Measurements from ENCODE around the gene MYL1. TPM values are rescaled to one million over a fixed set of nuclear protein-coding genes. Genes with fewer than 3 reads are reported as not detected.

The MYL1 gene
- total and polyA plus RNA-seq, 2 experiments from 2014 or later: not detected

DNA sequence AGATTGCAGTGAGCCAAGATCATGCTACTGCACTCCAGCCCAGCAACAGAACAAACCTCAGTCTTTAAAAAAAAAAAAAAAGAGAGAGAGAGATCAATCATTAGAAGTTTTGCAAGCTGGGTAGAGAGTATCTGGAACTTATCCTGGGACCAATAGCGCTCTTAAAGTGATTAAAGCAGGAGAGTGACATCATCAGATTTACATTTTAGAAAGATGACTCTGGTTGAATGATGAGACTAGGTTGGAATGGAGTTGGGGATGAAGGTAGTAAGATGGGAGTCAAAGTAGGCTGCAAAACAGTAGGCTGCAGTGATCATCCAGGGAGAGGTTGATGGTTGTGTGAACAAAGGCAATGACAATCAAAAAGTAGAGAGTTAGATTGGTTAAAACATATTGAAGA, 37.8 kb downstream of the MYL1 start:
- H3K36me3 ChIP-seq (ENCODE audit: low read depth): no peaks in the 10 kb centered on the region
- WGBS, 2 experiments (ENCODE audit: low coverage in 1 of 2, low lambda C conversion rate in 2 of 2, missing lambda C conversion rate in 2 of 2): 37 to 46% methylated on average over 1 of the region's 1 CpG
- no peaks in the 10 kb centered on the region for H3K27me3 ChIP-seq (replicated peaks; ENCODE audit: insufficient read depth)
- no peaks in the 10 kb centered on the region for H3K9me3 ChIP-seq (ENCODE audit: low read depth)
- no peak overlapping the region for H3K9ac ChIP-seq
- H3K4me1 ChIP-seq (ENCODE audit: insufficient read depth): no peaks in the 10 kb centered on the region
- H3K9me2 ChIP-seq (ENCODE audit: insufficient read depth): no peaks in the 10 kb centered on the region
- H3K4me3 ChIP-seq: no peak overlapping the region
- no peak overlapping the region for H2AFZ ChIP-seq
- H3K79me2 ChIP-seq (ENCODE audit: insufficient read depth): no peaks in the 10 kb centered on the region
- in situ Hi-C loops (cut with MboI): no loop called here
- no peaks in the 10 kb centered on the region for H4K20me1 ChIP-seq (ENCODE audit: insufficient read depth)
- TF ChIP-seq EZH2phosphoT487 (IDR thresholded peaks at IDR 0.05; ENCODE audit: insufficient read depth, low read depth): no peak
- TF ChIP-seq EZH2 (IDR thresholded peaks at IDR 0.05; ENCODE audit: insufficient read depth, poor library complexity, severe bottlenecking): no peak
- DNase-seq: no peak
- no peak overlapping the region for H3K4me2 ChIP-seq (ENCODE audit: unreplicated experiment)
- H3F3A ChIP-seq (ENCODE audit: insufficient read depth): no peaks in the 10 kb centered on the region
- no peak overlapping the region for H3K27ac ChIP-seq

DNA sequence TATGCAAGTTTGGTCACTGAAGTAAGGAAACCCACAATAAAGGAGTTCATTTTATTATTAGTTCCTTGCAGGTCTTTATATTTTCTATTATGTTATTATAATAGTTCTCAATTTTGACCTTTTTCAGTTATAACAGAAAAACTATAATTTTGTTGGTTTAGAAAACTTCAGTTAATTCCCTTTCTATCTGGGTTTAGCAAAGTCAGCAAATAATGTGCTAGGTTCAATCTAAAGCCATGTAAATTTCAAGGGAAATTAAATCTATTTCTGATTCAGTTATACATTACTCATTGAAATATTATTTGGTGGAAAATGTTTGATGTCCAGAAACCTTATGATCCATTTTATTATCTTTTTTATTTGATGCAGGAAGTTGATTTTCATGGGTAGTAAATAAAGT, 43.7 kb downstream of the MYL1 start:
- no peaks in the 10 kb centered on the region for H3K36me3 ChIP-seq (ENCODE audit: low read depth)
- H3K79me2 ChIP-seq (ENCODE audit: insufficient read depth): no peaks in the 10 kb centered on the region
- H3K27ac ChIP-seq: no peak overlapping the region
- H4K20me1 ChIP-seq (ENCODE audit: insufficient read depth): no peaks in the 10 kb centered on the region
- no peak overlapping the region for H3K4me2 ChIP-seq (ENCODE audit: unreplicated experiment)
- no peaks in the 10 kb centered on the region for H3F3A ChIP-seq (ENCODE audit: insufficient read depth)
- no peak overlapping the region for H3K4me3 ChIP-seq
- in situ Hi-C loops (cut with MboI): no loop called here
- H2AFZ ChIP-seq: no peak overlapping the region
- no peak for DNase-seq
- H3K27me3 ChIP-seq (replicated peaks; ENCODE audit: insufficient read depth): no peaks in the 10 kb centered on the region
- no peak for TF ChIP-seq EZH2phosphoT487 (IDR thresholded peaks at IDR 0.05; ENCODE audit: insufficient read depth, low read depth)
- TF ChIP-seq EZH2 (IDR thresholded peaks at IDR 0.05; ENCODE audit: insufficient read depth, poor library complexity, severe bottlenecking): no peak
- H3K9ac ChIP-seq: no peak overlapping the region
- H3K9me3 ChIP-seq (ENCODE audit: low read depth): no peaks in the 10 kb centered on the region
- no peaks in the 10 kb centered on the region for H3K4me1 ChIP-seq (ENCODE audit: insufficient read depth)
- H3K9me2 ChIP-seq (ENCODE audit: insufficient read depth): no peaks in the 10 kb centered on the region

DNA sequence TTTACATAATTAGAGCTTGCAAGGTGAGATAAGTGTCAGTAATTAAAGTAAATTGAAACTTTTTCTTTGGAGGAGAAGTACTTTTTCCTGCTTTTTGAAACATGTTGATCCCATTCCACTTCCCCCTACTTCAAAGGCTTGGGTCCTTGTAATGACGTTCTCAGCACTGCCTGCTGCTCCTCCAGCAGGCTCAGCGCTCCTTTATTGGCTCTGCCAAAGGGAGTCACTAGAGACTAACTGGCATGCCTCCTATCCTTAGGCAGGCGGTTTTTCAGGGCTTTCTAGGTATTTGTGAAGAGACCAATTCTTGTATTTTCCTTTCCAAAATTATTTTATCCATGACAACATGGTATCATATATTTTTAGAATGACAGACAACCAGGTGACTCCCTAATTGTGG, 45.8 kb downstream of the MYL1 start:
- no peaks in the 10 kb centered on the region for H4K20me1 ChIP-seq (ENCODE audit: insufficient read depth)
- no peaks in the 10 kb centered on the region for H3K79me2 ChIP-seq (ENCODE audit: insufficient read depth)
- DNase-seq: no peak
- H2AFZ ChIP-seq: no peak overlapping the region
- in situ Hi-C loops (cut with MboI): no loop called here
- H3K9ac ChIP-seq: no peak overlapping the region
- H3K4me2 ChIP-seq (ENCODE audit: unreplicated experiment): no peak overlapping the region
- no peaks in the 10 kb centered on the region for H3K9me3 ChIP-seq (ENCODE audit: low read depth)
- TF ChIP-seq EZH2phosphoT487 (IDR thresholded peaks at IDR 0.05; ENCODE audit: insufficient read depth, low read depth) (no peak), EZH2 (IDR thresholded peaks at IDR 0.05; ENCODE audit: insufficient read depth, poor library complexity, severe bottlenecking) (no peak)
- H3K9me2 ChIP-seq (ENCODE audit: insufficient read depth): no peaks in the 10 kb centered on the region
- H3F3A ChIP-seq (ENCODE audit: insufficient read depth): no peaks in the 10 kb centered on the region
- H3K4me1 ChIP-seq (ENCODE audit: insufficient read depth): no peaks in the 10 kb centered on the region
- no peak overlapping the region for H3K4me3 ChIP-seq
- no peak overlapping the region for H3K27ac ChIP-seq
- H3K27me3 ChIP-seq (replicated peaks; ENCODE audit: insufficient read depth): no peaks in the 10 kb centered on the region
- WGBS, 2 experiments (ENCODE audit: low coverage in 1 of 2, low lambda C conversion rate in 2 of 2, missing lambda C conversion rate in 2 of 2): 0 to 2% methylated on average over 3 of the region's 3 CpGs
- no peaks in the 10 kb centered on the region for H3K36me3 ChIP-seq (ENCODE audit: low read depth)

DNA sequence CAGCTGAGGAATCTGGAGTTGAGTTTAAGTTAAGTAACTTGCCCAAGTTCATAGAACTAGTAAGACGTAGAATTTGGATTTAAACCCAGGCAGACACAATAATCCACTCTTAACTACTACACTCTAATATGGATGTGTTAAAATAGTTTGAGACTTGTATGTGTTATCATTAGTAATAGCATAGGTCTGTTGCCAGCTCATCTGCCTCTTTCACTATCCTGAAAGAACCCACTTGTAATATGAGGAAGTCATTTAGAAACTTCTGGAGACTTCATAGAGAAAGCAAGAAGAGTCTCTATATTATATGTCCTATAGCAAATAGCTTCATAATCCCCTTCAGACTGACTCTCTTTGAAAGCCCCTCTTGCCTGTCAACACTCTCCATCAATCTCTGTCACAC, 46.7 kb downstream of the MYL1 start:
- H4K20me1 ChIP-seq (ENCODE audit: insufficient read depth): no peaks in the 10 kb centered on the region
- H3F3A ChIP-seq (ENCODE audit: insufficient read depth): no peaks in the 10 kb centered on the region
- H3K27me3 ChIP-seq (replicated peaks; ENCODE audit: insufficient read depth): no peaks in the 10 kb centered on the region
- H3K79me2 ChIP-seq (ENCODE audit: insufficient read depth): no peaks in the 10 kb centered on the region
- DNase-seq: no peak
- TF ChIP-seq EZH2phosphoT487 (IDR thresholded peaks at IDR 0.05; ENCODE audit: insufficient read depth, low read depth) (no peak), EZH2 (IDR thresholded peaks at IDR 0.05; ENCODE audit: insufficient read depth, poor library complexity, severe bottlenecking) (no peak)
- no peaks in the 10 kb centered on the region for H3K9me2 ChIP-seq (ENCODE audit: insufficient read depth)
- no peak overlapping the region for H3K27ac ChIP-seq
- H3K36me3 ChIP-seq (ENCODE audit: low read depth): no peaks in the 10 kb centered on the region
- H3K9me3 ChIP-seq (ENCODE audit: low read depth): no peaks in the 10 kb centered on the region
- H3K9ac ChIP-seq: no peak overlapping the region
- no peaks in the 10 kb centered on the region for H3K4me1 ChIP-seq (ENCODE audit: insufficient read depth)
- whole genome bisulfite sequencing, 2 experiments (ENCODE audit: low coverage in 1 of 2, low lambda C conversion rate in 2 of 2, missing lambda C conversion rate in 2 of 2): 31 to 42% methylated on average over 1 of the region's 1 CpG
- no peak overlapping the region for H2AFZ ChIP-seq
- no peak overlapping the region for H3K4me3 ChIP-seq
- H3K4me2 ChIP-seq (ENCODE audit: unreplicated experiment): no peak overlapping the region
- in situ Hi-C loops (cut with MboI): no loop called here

DNA sequence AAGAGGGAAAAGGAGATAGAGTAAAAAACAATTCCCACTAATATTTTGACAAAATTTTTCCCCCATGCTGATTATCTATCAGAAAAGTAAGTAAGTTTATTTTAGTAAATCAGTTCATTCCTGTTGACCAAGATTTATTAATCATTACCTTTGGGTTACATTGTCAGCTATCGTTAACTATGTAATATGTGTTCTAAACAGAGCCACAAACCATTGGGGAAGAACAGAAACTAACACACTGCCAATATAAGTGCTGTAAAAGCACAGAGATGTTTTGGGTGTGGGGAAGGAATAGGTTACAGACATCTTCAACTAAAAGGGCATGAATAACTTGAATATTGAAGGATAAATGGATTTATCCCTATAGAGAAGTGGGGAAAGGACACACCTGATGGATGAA, 47.3 kb downstream of the MYL1 start:
- no peaks in the 10 kb centered on the region for H3K4me1 ChIP-seq (ENCODE audit: insufficient read depth)
- DNase-seq: no peak
- in situ Hi-C loops (cut with MboI): no loop called here
- H3F3A ChIP-seq (ENCODE audit: insufficient read depth): no peaks in the 10 kb centered on the region
- 6 to 7% methylated on average over 1 of the region's 1 CpG for WGBS, 2 experiments (ENCODE audit: low coverage in 1 of 2, low lambda C conversion rate in 2 of 2, missing lambda C conversion rate in 2 of 2)
- H3K36me3 ChIP-seq (ENCODE audit: low read depth): no peaks in the 10 kb centered on the region
- no peak overlapping the region for H3K9ac ChIP-seq
- H3K4me3 ChIP-seq: no peak overlapping the region
- no peaks in the 10 kb centered on the region for H3K9me3 ChIP-seq (ENCODE audit: low read depth)
- no peaks in the 10 kb centered on the region for H3K9me2 ChIP-seq (ENCODE audit: insufficient read depth)
- H3K4me2 ChIP-seq (ENCODE audit: unreplicated experiment): no peak overlapping the region
- no peaks in the 10 kb centered on the region for H3K79me2 ChIP-seq (ENCODE audit: insufficient read depth)
- no peaks in the 10 kb centered on the region for H4K20me1 ChIP-seq (ENCODE audit: insufficient read depth)
- no peak overlapping the region for H3K27ac ChIP-seq
- no peak overlapping the region for H2AFZ ChIP-seq
- TF ChIP-seq EZH2phosphoT487 (IDR thresholded peaks at IDR 0.05; ENCODE audit: insufficient read depth, low read depth) (no peak), EZH2 (IDR thresholded peaks at IDR 0.05; ENCODE audit: insufficient read depth, poor library complexity, severe bottlenecking) (no peak)
- H3K27me3 ChIP-seq (replicated peaks; ENCODE audit: insufficient read depth): no peaks in the 10 kb centered on the region
